ENCODE results near the gene CILP2.

CILP2 gene

GRCh38 chr19:19547674-19548336 is 9.7 kb downstream of the CILP2 start:
- no peak for DNase-seq

DNA sequence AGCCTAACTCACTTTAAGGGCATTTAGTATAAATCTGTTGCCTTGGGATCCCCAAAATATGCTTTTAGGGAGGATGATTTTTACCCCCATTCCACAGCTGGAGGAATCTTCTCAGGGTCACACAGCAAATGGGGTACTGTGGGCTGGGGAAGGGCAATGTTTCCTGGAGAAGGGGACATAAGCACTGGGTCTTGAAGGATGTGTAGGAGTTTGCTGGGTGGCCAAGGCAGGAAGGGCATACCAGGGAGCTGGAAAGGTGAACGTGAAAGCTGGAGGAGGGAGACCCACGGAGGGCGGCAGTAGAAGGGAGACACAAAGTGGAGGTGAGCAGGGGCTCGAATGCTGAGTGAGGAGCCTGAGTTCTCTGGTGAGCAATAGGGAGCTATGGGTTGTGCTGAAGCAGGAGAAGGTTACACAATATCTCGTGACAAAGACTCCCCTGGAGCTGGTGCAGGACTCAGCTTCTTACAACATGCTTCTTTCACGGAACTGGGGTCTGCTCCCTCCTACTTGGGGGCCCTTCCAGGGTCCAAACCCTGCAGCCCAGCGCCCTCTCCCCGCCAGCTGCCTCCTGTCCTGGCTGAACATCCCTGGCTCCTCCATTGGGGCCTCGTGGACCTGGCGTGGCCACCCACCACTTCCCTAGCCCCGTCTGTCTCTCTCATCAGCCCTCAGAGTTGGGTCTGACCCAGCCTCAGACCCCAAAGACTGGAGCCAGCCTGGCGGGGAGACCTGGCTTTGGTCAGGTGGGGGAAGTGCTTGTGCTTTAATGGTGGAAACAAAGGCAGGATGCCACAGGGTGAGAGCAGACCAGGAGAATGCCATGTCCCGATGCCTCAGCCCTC is 11.1 kb downstream of the CILP2 start:
- no peak for DNase-seq

DNA sequence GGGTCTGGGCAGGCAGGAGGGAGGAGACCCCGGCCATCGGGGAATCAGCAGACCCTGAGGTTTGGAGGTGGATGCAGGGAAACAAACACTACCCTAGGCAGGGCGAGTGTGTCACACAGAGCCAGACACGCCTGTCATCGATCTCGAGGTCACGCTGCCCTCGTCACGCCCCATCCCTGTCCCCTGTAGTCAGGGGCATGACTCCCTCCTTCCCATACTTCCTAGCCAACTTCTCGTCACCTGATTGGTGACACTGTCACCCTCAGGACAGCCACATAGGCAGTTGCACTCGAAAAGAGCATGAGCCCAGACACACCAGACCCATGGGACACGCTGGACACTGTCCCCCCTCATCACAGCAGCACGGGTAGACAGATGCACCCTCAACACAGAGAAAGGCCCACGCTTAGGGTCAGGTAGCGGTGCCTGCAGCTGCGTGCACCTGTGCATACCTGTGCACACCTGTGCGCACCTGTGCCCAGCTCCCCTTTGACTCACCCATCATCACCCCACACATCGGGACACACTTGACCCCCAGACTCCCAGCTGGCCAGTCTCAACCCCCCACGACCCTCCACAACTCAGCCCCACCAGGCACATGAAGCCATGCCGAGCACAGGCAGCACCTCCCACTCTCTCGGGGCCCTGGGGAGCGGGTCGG is 11.9 kb downstream of the CILP2 start:
- no peak for DNase-seq

DNA sequence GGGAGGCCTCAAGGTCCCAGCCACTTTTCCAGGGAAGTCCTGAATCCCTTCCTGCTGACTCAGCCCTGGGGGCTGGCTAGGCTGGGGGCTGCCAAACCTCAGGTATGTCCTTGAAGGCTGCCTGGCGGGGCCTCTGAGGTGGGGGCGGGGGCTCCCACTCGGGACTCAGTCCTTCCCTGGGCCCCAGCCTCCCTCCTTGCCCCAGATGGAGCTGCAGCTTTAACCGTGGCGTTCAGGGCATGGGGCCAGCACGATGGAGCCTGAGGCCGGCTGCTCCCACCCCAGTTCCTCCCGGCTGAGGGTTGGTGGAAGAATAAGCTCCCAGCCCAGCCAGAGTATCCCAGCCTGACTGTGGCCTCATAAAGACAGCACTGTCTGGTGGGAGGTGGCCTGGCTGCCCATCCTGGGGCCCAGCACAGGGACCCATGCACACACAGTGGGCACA is 12.4 kb downstream of the CILP2 start:
- DNase-seq: no peak

- DNase-seq: no peak
Observed at GRCh38 chr19:19550972-19551852, 13.1 kb downstream of the CILP2 start.

- DNase-seq: no peak
Observed at GRCh38 chr19:19551853-19552192, 13.8 kb downstream of the CILP2 start.

GRCh38 chr19:19552798-19553197 is 14.7 kb downstream of the CILP2 start:
- no peak for DNase-seq

DNA sequence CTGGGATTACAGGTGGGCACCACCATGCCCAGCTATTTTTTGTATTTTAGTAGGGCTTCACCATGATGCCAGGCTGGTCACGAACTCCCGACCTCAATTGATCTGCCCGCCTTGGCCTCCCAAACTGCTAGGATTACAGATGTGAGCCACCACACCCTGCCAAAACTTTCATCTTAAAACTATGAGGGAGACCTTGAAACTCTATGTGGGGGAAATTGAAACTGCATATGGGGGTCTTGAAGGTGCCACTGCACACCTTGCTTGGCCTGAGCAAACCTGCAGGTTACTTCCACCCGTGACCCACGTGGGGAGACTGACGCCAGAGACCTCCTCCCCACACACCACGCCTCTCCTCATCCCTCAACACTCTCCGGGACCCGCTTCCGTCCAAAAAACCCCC is 15.6 kb downstream of the CILP2 start:
- DNase-seq: no peak

- no peak for DNase-seq
Observed at GRCh38 chr19:19554074-19555023, 16.3 kb downstream of the CILP2 start.

DNA sequence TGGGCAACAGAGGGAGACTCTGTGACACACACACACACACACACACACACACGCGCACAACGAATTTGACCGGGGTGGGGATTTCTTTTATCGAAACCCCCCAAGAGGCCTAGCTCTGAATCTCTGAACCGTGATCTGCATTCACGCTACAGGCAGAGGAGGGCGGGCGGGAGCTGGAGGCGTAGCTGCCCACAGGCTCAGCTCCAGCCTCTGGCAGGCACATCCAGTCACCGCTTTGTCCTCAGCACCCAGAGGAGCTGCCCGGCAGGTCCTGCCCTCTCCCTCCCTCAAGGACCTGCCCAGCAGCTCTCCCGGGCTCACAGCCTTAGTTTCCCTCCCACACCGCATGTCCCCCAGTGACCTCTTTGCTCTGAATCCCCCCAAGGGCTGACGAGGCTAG is 20.0 kb downstream of the CILP2 start:
- DNase-seq: no peak

- DNase-seq: no peak
Observed at GRCh38 chr19:19558636-19559035, 20.6 kb downstream of the CILP2 start.

DNA sequence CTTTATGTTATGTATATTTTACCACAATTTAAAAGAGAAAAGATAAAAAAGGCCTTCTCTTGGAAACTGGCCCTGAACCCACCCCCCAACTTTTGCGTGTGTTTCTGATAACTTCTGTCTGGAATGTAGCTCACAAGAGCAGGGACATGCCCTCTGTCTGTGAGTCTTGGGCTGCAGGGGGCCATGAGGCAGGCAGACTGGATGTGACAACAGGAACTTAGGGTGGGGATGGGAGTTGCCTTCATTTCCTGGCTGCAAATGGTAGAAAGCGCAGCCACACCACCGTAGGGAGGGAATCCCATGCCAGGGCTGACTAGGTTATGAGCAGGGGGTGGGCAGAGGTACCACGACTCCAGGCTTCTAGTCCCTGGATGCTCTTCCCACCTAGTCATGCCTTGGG is 21.9 kb downstream of the CILP2 start:
- DNase-seq: no peak

GRCh38 chr19:19561946-19562664 is 24.0 kb downstream of the CILP2 start:
- DNase-seq: no peak

DNA sequence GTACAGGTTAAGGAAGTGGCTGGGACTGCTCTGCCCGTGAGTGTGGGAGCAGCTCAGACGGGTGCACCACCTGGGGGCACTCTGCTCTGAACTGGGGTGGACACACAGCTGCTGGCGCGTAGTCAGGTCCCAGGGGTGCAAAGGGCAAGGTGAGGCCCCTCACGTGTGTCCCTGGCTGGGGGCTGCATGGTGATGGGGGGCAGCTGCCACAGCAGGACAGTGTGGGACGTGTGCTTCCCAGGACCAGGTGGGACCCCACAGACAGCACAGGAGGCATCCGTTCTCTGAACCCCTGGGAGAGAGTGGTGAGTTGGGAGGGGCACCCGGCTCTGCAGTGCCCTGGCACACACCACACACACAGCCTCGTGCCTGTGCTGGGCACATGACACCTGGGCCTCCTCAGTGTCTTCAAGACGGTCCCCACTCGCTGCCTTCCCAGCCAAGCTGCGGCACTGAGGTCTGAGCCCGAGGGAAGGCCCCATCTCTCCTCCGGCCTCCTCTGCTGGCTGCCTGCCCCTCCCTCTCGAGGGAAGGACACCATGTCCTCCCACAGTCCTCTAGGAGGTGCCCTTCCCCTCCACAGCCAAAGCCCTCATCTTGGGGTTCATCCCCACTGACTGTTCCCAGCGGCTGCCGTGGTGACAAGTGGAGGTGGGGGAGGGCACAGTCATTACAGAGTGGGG is 24.7 kb downstream of the CILP2 start:
- DNase-seq: no peak

DNA sequence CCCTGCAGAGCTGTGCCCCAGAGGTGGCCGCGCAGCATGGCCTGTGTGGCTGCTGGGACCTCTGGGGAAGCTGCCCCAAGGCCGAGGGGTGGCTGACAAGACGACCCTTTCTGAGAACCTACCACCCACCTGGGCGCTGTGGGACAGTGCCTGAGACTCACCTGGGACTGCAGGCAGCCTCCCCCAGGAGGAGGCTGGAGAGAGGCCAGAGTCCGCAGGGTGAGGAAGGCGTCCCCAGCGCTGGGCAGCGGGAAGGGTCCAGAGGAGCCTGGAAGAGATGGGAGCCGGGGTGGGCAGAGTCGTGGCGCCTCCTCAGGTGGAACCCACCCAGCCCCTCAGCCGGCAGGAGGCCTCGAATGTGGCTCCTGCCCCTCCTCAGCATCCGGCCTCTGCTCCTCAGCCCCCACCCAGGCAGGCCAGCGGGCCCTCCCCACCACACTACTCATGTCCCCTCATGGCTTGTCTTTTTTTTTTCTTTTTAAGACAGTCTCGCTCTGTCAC is 25.3 kb downstream of the CILP2 start:
- no peak for DNase-seq

DNA sequence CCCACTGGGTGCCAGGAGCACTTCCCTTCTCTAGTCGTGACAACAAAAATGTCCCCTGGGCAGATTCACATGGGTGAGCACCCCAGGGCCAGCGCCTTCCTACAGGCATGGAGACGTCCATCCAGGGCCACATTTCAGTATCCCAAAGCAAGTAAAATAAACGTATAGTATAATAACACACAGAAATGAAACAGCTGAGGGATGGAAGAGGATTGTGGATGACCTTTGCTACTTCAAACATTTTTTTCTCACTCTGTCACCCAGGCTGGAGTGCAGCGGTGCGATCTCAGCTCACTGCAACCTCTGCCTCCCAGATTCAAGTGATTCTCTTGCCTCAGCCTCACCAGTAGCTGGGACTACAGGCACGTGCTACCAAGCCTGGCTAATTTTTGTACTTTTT is 28.2 kb downstream of the CILP2 start:
- no peak for DNase-seq

DNA sequence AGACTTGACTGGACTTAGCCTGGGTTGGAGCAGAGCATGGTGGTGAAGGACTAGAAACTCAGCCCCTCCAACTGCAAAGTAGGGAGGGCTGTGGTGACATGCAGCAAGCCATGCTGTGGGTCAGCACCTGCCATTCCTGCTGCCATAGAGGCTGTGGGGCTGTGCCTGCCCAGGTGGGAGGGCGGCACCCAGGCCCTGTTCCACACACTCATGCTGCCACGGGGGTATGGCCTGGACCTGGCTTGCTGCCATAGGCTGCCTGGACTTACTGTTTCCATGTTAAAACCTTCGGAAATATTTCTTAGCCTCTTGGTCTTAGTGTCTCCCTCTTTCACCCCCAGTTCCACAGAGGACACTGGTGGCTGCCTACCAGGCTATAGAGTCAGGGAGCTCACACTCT is 29.3 kb downstream of the CILP2 start:
- no peak for DNase-seq

DNA sequence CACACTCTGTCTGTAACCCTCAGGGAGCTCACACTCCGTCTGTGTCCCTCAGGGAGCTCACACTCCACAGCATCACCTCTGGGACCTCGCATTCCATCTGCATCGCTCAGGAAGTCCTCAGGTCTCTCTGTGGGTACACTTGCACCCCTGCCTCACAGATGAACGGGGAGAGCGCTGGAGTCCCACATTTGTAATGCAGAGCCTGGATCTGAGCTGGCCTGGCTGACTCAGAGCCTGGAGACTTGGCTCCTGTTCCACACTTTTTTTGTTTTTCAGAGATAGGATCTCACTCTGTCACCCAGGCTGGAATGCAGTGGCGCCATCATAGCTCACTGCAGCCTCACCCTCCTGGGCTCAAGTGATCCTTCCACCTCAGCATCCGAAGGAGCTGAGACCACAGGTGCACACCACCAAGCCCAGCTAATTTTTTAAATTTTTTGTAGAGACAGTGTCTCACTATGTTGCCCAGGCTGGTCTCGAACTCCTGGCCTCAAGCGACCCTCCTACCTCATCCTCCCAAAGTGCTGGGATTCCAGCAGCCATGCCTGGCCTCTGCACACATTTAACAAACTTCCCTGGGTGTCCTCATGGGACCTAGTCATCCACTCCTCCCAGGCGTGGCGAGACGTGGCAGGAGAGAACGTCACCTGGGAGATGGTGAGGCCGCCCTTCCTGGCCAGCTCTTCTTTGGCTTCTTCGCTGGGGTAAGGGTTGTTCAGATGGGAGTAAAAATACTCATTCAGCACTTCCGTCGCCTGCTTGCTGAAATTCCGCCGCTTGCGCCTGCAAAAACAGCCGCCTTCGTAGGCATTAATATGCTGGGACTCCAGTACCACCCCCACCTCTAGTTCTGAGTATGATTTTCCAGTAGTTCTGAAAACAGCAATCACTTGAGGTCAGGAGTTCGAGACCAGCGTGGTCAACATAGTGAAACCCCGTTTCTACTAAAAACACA is 31.0 kb downstream of the CILP2 start:
- no peak for DNase-seq

DNA sequence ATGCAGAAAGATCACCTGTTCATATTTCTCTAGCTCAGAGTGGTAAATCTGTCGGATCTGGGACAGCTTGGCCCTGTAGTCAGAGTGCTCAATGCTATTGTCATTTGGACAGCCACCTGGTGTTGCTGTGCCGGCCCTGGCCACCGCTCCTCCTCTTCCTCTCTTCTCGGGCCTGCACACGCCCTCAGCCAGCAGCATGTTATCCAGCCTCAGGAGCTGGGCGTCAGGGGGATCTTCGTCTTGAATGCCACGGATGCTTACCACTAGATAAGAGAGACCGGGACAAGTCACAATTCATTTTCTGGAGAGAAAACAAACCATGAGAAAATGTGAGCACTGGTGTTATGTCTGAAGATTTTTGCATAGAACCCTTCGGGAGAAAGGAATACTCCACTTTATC is 32.5 kb downstream of the CILP2 start:
- no peak for DNase-seq
